Endothelial cell (in vitro differentiated cells): ENCODE measurements around the gene TEDC1. TPM values are rescaled to one million over a fixed set of nuclear protein-coding genes. Genes with fewer than 3 reads are reported as not detected.

ENCODE experiments used
- DNase-seq: peaks from one replicate; pipeline ENCODE4 v3.0.0; 2021; ENCODE audit warnings: low spot score
- H3K27ac Mint-ChIP-seq: one replicate; pipeline ENCODE4 v1.8.0; 2021; ENCODE audit warnings: mixed read lengths, inconsistent platforms; ENCODE audit not compliant: unreplicated experiment
- H3K27me3 Mint-ChIP-seq: one replicate; pipeline ENCODE4 v1.8.0; 2021; ENCODE audit warnings: mild to moderate bottlenecking, moderate library complexity, mixed read lengths, inconsistent platforms; ENCODE audit not compliant: unreplicated experiment
- H3K36me3 Mint-ChIP-seq: one replicate; pipeline ENCODE4 v1.8.0; 2021; ENCODE audit warnings: mild to moderate bottlenecking, low read depth, mixed read lengths, inconsistent platforms; ENCODE audit not compliant: unreplicated experiment
- H3K4me1 Mint-ChIP-seq: one replicate; pipeline ENCODE4 v1.8.0; 2021; ENCODE audit warnings: mild to moderate bottlenecking, mixed read lengths, inconsistent platforms; ENCODE audit not compliant: unreplicated experiment
- H3K4me3 Mint-ChIP-seq: one replicate; pipeline ENCODE4 v1.8.0; 2021; ENCODE audit warnings: mild to moderate bottlenecking, mixed read lengths, inconsistent platforms; ENCODE audit not compliant: unreplicated experiment
- H3K9me3 Mint-ChIP-seq: one replicate; pipeline ENCODE4 v1.8.0; 2021; ENCODE audit warnings: mixed read lengths, inconsistent platforms; ENCODE audit not compliant: unreplicated experiment
- total RNA-seq: library from RNA; stranded (reverse); fragmentation: NEBNext Ultra II Directional; extraction: Animal tissue kit (Norgen Biotek cat#: 25700); gene quantifications from one replicate; pipeline ENCODE4 v1.2.1, GENCODE V29; 2021; ENCODE audit not compliant: unreplicated experiment
- TF ChIP-seq, protein P1 (sequence below): fragments of 200-600 bp; sonication (generic); IDR thresholded peaks from one replicate; pipeline ENCODE4 v1.5.0; 2021; ENCODE audit warnings: antibody characterized with exemption; ENCODE audit not compliant: unreplicated experiment

The TEDC1 gene
- total RNA-seq, 1 donor from 2014 or later, result 11.5 TPM

DNA sequence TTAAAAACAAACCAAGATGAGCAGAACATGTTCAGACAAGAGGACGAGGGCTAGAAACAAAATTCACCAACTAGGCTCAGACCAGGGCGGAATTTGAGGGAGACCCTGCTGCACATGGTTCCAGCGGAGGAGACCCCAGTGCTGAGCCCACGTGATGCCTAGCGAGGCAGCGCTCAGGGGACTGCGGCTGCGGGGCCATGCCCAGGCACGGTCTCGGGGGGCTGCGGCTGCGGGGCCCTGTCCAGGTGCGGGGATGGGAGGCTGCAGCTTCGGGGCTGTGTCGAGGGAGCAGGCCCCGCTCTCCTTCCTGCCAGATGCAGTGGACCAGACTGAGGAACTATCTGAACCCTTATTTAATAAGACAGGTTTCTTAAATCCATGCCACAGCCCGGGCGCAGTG is 29.1 kb upstream of the TEDC1 start:
- peaks cover 12% of the 10 kb centered on the region for H3K36me3 Mint-ChIP-seq
- H3K9me3 Mint-ChIP-seq, result no peaks in the 10 kb centered on the region
- H3K4me1 Mint-ChIP-seq, result no peaks in the 10 kb centered on the region
- no peak for DNase-seq
- no peak overlapping the region for H3K27ac Mint-ChIP-seq
- H3K27me3 Mint-ChIP-seq, result peaks cover 18% of the 10 kb centered on the region
- peak overlapping the region; percentile 65 for H3K4me3 Mint-ChIP-seq
- TF ChIP-seq, protein P1, sequence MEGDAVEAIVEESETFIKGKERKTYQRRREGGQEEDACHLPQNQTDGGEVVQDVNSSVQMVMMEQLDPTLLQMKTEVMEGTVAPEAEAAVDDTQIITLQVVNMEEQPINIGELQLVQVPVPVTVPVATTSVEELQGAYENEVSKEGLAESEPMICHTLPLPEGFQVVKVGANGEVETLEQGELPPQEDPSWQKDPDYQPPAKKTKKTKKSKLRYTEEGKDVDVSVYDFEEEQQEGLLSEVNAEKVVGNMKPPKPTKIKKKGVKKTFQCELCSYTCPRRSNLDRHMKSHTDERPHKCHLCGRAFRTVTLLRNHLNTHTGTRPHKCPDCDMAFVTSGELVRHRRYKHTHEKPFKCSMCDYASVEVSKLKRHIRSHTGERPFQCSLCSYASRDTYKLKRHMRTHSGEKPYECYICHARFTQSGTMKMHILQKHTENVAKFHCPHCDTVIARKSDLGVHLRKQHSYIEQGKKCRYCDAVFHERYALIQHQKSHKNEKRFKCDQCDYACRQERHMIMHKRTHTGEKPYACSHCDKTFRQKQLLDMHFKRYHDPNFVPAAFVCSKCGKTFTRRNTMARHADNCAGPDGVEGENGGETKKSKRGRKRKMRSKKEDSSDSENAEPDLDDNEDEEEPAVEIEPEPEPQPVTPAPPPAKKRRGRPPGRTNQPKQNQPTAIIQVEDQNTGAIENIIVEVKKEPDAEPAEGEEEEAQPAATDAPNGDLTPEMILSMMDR, result no peak

DNA sequence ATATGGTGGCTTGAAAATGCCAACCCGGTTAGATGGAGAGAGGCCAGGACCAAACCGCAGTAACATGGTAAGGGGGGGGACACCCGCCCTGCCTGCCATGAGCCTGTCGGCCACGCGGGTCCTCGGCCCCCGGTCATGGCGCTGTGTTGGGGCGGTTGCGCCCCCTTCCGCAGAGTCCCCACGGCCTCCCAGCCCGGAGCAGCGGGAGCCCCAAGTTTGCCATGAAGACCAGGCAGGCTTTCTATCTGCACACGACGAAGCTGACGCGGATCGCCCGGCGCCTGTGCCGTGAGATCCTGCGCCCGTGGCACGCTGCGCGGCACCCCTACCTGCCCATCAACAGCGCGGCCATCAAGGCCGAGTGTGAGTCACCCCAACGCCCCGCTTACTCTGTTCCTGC is 26.5 kb upstream of the TEDC1 start:
- Mint-ChIP-seq H3K27me3 (peaks cover 19% of the 10 kb centered on the region), H3K9me3 (no peaks in the 10 kb centered on the region), H3K27ac (no peak overlapping the region), H3K4me3 (no peak overlapping the region), H3K36me3 (peaks cover 12% of the 10 kb centered on the region), H3K4me1 (no peaks in the 10 kb centered on the region)
- TF ChIP-seq, protein P1, result no peak
- DNase-seq, result no peak

DNA sequence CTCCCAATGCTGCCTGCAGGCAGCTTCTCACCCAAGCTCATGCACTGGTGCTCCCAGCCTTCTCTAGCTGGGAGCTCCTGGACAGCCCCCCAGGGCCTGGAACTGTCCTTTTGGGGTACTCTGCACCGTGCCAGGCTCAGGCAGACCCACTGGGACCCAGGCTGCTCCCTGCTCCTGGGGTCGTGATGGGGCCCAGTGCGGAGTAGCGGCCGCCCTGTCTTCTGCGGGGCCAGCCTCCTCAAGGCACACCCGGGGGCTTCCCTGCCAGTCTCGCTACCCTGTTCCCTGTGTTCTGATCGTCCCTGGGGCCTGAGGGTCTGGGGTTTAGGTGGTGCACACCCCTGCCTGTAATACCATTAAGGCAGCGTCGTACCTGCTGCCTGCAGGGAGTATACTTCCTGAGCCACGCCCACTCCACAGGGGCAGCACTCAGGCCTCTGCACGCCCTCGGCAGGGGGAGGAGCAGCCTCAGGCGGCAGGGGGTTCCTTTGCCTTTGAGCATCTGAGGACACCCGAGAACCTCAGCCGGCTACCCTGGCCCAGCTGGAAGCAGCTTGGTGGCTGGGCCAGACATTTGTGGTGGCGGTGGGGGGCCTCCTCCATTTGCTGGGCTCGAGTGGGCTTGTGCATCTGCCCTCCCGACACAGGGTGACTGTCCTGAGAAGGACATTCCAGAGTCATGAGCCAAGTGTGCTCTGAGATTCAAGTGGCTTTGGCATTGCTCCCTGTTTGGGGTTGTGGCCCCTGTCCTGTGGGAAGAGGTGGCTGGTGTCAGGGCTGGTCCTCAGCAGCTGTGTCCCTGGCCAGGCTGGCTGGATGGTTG is 25.6 kb upstream of the TEDC1 start:
- Mint-ChIP-seq H3K4me3 (no peak overlapping the region), H3K27me3 (peaks cover 18% of the 10 kb centered on the region), H3K27ac (no peak overlapping the region), H3K4me1 (no peaks in the 10 kb centered on the region), H3K9me3 (no peaks in the 10 kb centered on the region), H3K36me3 (peaks cover 12% of the 10 kb centered on the region)
- DNase-seq, result no peak
- TF ChIP-seq, protein P1, result no peak

DNA sequence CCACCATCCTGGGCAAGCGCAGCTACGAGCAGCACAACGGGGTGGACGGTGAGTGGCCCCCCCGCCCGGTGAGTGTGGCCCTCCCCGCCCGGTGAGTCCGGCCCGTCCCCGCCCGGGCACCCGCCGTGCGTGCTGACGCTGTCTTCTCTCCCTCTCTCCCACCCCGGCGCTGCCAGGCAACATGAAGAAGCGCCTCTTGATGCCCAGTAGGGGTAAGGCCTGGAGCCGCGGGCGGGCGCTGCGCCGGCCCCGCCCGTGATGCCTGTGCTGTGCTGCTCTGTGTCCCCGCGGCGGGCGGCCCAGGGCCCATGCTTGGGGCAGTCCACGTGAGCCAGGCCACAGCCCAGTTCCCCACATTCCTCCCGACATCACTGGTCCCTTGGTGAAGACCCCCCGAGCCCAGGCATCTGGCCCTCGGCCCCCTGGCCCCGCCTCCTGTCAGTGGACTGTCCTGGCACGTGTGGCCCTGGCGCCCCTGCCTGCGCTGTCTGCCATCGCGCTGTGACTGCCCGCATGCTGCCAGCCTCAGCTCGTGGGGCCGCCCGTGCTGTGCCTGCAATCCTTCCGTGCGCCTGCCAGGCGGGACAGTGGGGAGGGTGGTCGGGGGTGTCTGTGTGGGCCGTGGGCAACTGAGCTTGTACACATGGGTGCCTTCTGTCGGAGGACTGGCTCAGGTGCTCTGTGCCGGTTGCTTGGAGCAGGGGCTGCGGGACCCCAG is 24.4 kb upstream of the TEDC1 start:
- Mint-ChIP-seq H3K36me3 (peaks cover 6% of the 10 kb centered on the region), H3K27ac (no peak overlapping the region), H3K4me3 (no peak overlapping the region), H3K27me3 (peaks cover 10% of the 10 kb centered on the region), H3K4me1 (no peaks in the 10 kb centered on the region), H3K9me3 (no peaks in the 10 kb centered on the region)
- TF ChIP-seq, protein P1, result no peak
- no peak for DNase-seq
